Suprapubic skin (tissue), 4 donors: ENCODE data around the gene SH2D2A.

Experiments used
- EP300 ChIP-seq: sonication (generic); formaldehyde crosslinking; IDR thresholded peaks from one replicate; pipeline ENCODE4 v1.6.1; 2017; ENCODE audit warnings: antibody characterized with exemption
- POLR2A ChIP-seq, 2 donors: fragments of 450-650 bp; IDR thresholded peaks; one replicate each; pipeline ENCODE4 v1.6.1; 2017; ENCODE audit warnings: antibody characterized with exemption in 2 of 2, mild to moderate bottlenecking in 2 of 2, moderate library complexity in 2 of 2
- POLR2AphosphoS5 ChIP-seq, 3 donors: sonication (generic); formaldehyde crosslinking; IDR thresholded peaks; one replicate each; pipeline ENCODE4 v1.6.1; 2017; ENCODE audit warnings: antibody characterized with exemption in 3 of 3
- TF ChIP-seq, protein P1 (sequence below), 2 donors: fragments of 200-600 bp in 1 of 2; fragments of 450-650 bp in 1 of 2; sonication (generic) in 1 of 2; IDR thresholded peaks; one replicate each; pipeline ENCODE4 v1.5.1; 2016 to 2019; ENCODE audit warnings: antibody characterized with exemption in 2 of 2, mild to moderate bottlenecking in 1 of 2, moderate library complexity in 1 of 2

DNA sequence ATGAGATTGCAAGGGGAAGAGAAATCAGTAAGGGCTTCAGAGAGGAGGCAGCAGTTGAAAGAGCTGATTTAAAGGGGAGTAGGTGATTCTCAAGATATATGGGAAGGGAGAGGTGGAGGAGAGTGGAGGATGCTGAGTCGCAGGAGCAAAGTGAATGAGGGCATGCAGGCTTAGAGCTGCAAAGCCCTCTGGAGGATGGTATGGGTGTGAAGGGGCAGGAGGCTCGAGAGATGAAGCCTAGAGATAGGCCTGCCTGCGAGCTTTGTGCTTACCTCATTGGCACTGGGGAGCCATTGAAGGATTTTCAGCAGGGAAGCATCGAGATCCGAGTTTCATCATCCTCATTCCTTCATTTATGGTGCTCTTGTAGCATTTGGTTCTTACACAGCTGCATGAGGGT, 15.8 kb upstream of the SH2D2A start:
- TF ChIP-seq, protein P1, sequence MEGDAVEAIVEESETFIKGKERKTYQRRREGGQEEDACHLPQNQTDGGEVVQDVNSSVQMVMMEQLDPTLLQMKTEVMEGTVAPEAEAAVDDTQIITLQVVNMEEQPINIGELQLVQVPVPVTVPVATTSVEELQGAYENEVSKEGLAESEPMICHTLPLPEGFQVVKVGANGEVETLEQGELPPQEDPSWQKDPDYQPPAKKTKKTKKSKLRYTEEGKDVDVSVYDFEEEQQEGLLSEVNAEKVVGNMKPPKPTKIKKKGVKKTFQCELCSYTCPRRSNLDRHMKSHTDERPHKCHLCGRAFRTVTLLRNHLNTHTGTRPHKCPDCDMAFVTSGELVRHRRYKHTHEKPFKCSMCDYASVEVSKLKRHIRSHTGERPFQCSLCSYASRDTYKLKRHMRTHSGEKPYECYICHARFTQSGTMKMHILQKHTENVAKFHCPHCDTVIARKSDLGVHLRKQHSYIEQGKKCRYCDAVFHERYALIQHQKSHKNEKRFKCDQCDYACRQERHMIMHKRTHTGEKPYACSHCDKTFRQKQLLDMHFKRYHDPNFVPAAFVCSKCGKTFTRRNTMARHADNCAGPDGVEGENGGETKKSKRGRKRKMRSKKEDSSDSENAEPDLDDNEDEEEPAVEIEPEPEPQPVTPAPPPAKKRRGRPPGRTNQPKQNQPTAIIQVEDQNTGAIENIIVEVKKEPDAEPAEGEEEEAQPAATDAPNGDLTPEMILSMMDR (IDR thresholded peaks at IDR 0.05), result no peak
- TF ChIP-seq POLR2A (IDR thresholded peaks at IDR 0.05) (no peak), POLR2AphosphoS5 (IDR thresholded peaks at IDR 0.05) (no peak), EP300 (no peak)
